GM18505 (cell line): ENCODE data around the gene OSMR.
"Not testable (repeated sequence)": the region's sequence is repeated elsewhere in the genome, so short reads cannot be mapped to it uniquely, and the experiment has no call there.

Source experiments
- ATAC-seq: cut with Tn5 transposase; IDR thresholded peaks from one replicate; pipeline ENCODE4 v1.9.1; 2021; ENCODE audit not compliant: unreplicated experiment
- POLR2A ChIP-seq: IDR thresholded peaks from 4 replicates; pipeline ENCODE4 v1.6.1; 2011; ENCODE audit warnings: borderline replicate concordance; ENCODE audit not compliant: insufficient read depth, insufficient read length; ENCODE audit errors: extremely low read depth

OSMR gene

GRCh38 chr5:38846379-38847011 is 683 bp downstream of the OSMR start:
- TF ChIP-seq POLR2A, result no peak
- ATAC-seq, result no peak

DNA sequence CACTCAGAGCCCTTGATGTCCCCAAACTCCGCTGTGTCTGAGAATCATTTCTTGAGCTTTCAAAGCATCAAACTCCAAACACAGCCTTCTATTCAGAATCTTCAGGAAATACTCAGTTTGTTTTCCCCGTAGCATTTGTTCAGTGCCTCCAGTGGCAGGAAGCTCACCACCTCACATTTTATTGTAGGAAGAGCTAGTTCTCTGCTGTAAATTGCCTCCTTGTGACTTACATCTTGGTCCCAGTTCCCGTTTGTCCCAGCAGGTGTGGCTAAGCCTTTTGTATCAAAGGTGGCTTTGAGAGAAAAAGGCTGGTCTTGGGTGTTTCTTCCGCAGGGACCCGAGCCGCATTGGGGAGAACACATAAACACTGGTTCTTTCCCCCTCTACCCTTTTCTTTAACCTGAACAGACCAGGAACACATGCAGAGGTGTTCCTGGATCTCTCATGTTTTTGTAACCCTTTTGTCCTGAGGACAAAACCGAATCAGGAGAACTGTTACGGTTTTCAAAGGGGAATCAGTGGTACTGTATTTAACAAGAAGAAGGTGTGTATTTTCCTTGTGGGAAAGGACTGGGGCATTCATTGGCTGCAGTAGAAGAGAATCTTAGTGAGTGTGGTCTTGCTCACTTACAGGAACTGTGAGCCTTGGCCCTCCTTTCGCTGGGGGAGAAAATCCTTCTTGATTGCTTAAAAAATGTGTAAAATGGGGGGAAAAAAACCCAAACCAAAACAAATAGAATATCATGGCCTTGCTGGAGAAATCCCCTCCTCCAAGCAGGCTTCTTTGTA is 1.9 kb downstream of the OSMR start:
- TF ChIP-seq POLR2A, result no peak
- ATAC-seq, result no peak

DNA sequence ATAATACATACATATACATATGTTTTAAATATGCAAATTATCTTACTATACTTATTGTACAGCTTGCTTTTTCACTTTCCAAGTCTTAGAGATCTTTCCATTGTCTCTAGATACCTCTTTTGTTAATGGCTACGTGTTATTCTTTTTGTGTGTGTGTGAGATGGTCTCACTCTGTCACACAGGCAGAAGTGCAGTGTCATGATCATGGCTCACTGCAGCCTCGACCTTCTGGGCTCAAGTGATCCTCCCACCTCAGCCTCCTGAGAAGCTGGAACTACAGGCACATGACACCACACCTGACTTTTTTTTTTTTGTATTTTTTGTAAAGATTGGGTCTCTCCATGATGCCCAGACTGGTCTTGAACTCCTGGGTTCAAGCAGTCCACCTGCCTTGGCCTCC is 2.8 kb downstream of the OSMR start:
- ATAC-seq, result no peak
- TF ChIP-seq POLR2A, result no peak

DNA sequence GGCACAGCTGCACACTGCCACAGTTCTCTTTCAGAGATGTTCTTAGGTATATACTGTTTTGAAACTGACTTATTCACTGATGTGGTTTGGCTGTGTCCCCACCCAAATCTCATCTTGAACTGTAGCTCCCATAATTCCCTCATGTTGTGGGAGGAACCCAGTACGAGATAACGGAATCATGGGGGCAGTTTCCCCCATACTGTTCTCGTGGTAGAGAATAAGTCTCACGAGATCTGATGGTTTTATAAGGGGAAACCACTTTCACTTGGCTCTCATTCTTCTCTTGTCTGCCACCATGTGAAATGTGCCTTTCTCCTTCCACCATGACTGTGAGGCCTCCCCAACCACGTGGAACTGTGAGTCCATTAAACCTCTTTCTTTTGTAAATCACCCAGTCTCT is 5.8 kb downstream of the OSMR start:
- not testable (repeated sequence) for ATAC-seq

DNA sequence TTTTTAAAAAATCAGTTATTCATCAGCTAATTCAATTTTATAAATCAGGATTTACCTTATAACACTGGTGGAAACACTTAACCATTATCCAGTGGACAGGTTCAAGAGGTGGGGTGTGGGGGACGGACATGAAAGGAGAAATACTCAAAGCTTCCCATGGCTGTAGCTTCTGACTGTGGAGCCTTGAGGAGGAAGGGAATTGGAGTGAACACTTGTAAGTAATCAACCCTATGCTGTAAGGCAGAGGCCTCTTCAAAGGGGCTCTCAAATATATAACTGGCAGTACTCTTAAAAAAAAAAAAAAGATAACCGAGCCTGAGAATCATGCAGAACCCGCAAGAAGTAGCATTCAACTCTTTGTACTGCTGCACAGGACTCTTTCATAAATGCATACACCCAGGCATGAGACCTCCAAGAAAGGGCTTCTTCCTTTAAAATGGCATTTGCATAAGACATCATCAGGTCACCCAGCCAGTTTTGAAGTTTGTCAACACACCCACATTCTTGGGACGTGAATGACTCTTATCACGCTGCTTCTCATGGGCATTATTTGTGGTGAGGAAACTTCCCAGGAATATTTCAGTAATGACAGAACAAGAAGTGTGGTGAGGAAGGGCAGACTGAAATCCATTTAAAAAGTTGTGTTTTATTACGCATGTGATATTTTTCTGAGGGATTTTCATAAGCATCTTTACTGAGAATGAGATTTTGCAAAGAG is 8.1 kb downstream of the OSMR start:
- no peak for ATAC-seq
- TF ChIP-seq POLR2A, result no peak

DNA sequence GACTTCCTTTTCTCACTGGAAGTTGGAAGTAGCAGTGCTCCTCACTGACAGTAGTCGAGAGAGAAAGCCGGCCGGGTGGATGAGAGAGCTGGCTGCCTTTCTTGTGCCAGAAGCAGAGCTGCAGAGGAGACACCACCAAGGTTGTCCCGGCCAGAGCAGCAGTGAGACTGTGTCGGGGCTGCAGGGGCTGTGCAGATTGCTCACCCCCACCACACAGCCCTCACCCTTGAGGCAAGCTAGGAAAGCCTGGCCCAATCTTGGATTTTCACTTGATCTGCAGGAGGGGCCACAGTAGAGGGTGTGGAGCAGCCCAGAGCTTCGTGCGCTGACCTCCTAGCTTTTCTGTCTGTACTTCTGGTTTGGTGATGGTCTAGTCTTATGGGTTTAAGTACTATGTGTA is 9.1 kb downstream of the OSMR start:
- no peak for ATAC-seq
- no peak for TF ChIP-seq POLR2A

- ATAC-seq, result no peak
These were observed 10.8 kb downstream of the OSMR start for GRCh38 chr5:38856660-38857059.

GRCh38 chr5:38858839-38859238 is 13.0 kb downstream of the OSMR start:
- no peak for ATAC-seq
- no peak for TF ChIP-seq POLR2A

More at GRCh38 chr5:38856660-38857059, 10.8 kb downstream of the OSMR start:
- TF ChIP-seq POLR2A, result no peak

- not testable (repeated sequence) for ATAC-seq
These were observed 16.4 kb downstream of the OSMR start for GRCh38 chr5:38861986-38862770.

DNA sequence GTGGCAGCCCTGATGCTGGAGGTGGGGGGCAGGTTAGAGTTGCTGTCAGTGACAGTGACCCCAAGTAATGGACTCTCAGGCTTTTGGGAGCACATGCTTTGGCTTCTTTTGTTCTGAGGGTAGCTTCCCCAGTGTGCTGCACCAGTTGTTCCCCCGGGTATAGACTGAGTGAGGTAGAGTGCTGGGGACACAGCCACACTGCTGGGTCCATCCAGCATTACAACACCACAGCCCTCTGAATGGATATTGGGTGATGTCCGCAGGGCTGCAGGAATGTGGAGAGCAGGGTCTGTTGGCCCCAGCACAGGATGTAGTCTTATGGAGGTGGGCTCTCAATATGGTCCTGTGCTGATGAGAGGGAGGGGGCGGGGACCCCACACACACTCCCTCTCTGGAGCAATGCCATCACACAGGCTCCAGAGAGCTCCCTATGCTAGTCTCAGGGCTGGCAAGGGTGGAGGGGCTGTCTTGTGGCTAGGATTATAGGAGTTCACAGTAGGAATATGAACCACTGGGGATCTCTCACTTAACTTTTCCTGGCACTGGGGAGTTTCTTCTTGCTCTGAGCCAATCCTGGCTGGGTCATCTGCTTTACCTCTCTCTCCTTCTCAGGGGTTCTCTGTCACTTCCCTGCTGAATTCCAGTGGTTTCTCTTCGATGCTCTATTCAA is 20.7 kb downstream of the OSMR start:
- ATAC-seq, result no peak
- TF ChIP-seq POLR2A, result no peak

DNA sequence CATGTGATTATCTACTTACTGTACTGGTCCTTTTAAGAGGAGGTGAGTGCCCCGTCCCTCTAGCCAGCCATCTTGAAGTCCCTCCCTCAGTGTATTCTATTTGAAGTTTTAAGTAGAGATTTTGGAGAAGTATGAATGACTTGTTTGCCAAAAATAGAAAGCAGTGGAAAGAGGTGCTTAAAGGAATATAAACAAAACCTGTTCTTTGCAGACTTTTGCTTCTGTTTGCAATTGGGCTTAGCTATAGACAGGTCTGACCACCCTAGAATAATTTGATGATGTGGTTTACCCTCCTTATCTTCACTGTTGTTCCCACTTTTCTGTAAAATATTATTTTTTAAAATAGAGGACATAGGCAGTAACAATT is 21.2 kb downstream of the OSMR start:
- no peak for ATAC-seq
- TF ChIP-seq POLR2A, result no peak

DNA sequence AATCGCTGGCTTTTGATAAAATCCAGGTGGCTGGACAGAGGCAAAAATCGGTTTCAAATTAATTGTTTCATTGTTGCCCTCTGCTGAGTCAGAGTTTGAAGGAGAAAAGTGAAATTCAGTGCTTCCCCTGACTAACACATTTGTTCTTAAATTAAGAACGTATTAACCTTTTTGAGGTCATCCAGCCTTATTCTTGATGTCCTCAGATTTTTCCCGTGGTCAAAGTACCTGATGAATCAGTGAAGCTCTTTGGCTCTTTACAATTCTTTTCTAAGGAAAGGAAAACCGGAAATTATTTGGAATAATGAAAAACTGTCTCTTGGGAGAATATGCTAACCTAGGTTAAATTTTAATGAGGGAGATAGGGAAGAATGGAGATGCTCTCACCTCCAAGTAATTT is 21.6 kb downstream of the OSMR start:
- no peak for TF ChIP-seq POLR2A
- ATAC-seq, result no peak

DNA sequence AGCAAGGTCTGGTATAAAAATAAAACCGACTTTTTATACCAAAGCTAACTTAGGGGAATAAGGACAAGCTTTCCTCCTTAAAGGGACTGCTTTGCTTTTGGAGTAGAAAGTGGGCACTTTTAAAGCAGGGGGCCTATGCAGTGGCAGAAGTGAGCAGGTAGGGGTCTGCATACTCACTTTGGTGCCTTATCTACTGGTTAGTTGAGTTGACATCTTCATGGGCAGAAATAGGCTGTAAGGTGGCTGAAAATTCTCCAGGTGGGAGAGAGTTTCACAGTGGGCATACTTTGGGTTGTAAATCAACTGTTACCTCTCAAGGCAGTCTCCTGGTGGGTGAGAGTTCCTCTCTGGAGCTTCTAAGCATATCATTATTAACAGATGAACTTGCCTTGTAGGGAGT is 24.8 kb downstream of the OSMR start:
- no peak for ATAC-seq
- no peak for TF ChIP-seq POLR2A
